Bronchial epithelial cell (primary cell): ENCODE results near the gene RAB11FIP4. TPM values are rescaled to one million over a fixed set of nuclear protein-coding genes. Genes with fewer than 3 reads are reported as not detected.

Experiments used
- DNase-seq: peaks from one replicate; pipeline ENCODE4 v3.0.0-alpha.2; 2010; ENCODE audit warnings: low read depth
- FAIRE-seq: peaks from 2 replicates; lab custom pipeline; 2011; peaks lifted over from hg19 to GRCh38; lab: Jason Lieb, UNC
- H3K27me3 ChIP-seq: 2 replicates; pipeline ENCODE4 v1.5.1; 2011; ENCODE audit warnings: low read length; ENCODE audit not compliant: control insufficient read depth, insufficient read depth
- H3K36me3 ChIP-seq: 2 replicates; pipeline ENCODE4 v1.5.1; 2011; ENCODE audit warnings: low read length; ENCODE audit not compliant: control insufficient read depth, insufficient read depth
- H3K4me3 ChIP-seq: 2 replicates; pipeline ENCODE4 v1.5.1; 2011; ENCODE audit warnings: mild to moderate bottlenecking, low read depth, low read length, control low read depth
- total RNA-seq: library from RNA; depleted of rRNA; stranded (reverse); fragments of >200 nt; gene quantifications from 2 replicates; pipeline ENCODE4 v1.2.1, GENCODE V29; 2014
- TF ChIP-seq, protein P1 (sequence below): IDR thresholded peaks from 2 replicates; pipeline ENCODE4 v1.5.1; 2011; ENCODE audit warnings: mild to moderate bottlenecking, moderate library complexity, low read length, control low read depth, inconsistent platforms; ENCODE audit not compliant: insufficient read depth, severe bottlenecking

Gene RAB11FIP4
- total RNA-seq, 1 donor from 2014 or later = 17.6 TPM

DNA sequence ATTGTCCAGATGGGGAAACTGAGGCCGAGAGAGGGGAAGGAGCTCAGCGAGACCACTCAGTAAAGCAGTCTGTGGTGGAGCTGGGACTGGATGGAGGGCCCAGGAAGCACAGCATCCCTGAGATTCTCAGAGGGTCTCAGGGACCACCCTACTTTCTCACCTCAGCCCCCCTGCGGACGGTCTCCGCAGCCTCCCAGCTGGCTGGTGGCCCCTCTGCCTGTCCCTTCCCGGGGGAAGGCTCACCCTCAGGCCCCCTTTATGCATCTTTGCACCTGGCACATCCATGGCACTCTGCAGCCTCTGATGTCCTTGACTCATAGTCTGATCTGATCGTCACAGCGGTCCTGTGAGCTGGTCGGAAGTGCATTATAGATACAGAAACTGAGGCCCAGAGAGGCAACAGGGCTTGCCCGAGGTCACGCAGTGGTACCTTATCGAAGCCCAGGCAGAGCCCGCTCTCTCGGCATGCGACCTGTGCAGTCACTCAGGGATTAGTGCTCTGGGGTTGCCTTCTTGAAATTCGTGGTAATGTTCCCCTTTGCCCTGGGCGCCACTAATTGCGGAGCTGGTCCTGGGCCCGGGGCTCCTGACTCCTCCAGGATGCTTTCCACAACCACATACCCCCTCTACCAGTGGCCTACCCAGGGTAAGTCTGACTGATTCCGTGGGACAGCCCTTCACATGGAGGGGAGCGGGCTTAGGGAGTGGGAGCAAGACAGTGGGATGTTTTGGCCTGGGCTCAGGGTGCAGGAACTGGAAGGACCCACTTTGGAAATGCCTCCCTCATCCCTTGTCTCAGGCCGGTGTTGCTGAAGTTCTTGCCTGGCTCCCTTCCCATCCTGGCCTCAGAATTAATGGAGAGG lies 24.4 kb downstream of the RAB11FIP4 start:
- H3K4me3 ChIP-seq = no peak overlapping the region
- DNase-seq (no peak), FAIRE-seq (no peak)
- no peaks in the 10 kb centered on the region for H3K36me3 ChIP-seq
- TF ChIP-seq, protein P1, sequence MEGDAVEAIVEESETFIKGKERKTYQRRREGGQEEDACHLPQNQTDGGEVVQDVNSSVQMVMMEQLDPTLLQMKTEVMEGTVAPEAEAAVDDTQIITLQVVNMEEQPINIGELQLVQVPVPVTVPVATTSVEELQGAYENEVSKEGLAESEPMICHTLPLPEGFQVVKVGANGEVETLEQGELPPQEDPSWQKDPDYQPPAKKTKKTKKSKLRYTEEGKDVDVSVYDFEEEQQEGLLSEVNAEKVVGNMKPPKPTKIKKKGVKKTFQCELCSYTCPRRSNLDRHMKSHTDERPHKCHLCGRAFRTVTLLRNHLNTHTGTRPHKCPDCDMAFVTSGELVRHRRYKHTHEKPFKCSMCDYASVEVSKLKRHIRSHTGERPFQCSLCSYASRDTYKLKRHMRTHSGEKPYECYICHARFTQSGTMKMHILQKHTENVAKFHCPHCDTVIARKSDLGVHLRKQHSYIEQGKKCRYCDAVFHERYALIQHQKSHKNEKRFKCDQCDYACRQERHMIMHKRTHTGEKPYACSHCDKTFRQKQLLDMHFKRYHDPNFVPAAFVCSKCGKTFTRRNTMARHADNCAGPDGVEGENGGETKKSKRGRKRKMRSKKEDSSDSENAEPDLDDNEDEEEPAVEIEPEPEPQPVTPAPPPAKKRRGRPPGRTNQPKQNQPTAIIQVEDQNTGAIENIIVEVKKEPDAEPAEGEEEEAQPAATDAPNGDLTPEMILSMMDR = no peak
- peaks cover 1% of the 10 kb centered on the region for H3K27me3 ChIP-seq

DNA sequence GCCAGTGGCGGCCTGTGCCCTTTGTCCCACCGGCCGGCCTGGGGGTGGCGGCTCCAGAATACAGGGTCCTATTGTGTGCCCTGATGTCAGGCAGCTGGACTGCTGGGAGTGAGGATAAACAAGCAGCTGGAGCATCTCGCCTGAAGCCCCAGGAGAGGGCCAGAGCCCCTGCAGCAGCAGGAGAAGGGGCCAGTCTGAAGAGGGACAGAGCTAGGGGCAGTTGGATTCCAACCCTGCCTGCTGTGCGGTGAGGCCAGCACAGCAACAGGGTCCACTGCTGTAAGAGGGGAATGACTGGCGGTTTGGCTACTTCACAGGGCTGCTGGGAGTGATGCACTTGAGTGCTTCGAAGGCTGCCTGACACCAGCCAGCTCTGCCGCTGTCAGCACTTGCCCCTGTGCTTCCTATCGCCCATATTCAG lies 25.0 kb downstream of the RAB11FIP4 start:
- TF ChIP-seq, protein P1 = no peak
- FAIRE-seq (no peak), DNase-seq (no peak)
- no peak overlapping the region for H3K4me3 ChIP-seq
- H3K27me3 ChIP-seq = peaks cover 1% of the 10 kb centered on the region
- H3K36me3 ChIP-seq = no peaks in the 10 kb centered on the region

DNA sequence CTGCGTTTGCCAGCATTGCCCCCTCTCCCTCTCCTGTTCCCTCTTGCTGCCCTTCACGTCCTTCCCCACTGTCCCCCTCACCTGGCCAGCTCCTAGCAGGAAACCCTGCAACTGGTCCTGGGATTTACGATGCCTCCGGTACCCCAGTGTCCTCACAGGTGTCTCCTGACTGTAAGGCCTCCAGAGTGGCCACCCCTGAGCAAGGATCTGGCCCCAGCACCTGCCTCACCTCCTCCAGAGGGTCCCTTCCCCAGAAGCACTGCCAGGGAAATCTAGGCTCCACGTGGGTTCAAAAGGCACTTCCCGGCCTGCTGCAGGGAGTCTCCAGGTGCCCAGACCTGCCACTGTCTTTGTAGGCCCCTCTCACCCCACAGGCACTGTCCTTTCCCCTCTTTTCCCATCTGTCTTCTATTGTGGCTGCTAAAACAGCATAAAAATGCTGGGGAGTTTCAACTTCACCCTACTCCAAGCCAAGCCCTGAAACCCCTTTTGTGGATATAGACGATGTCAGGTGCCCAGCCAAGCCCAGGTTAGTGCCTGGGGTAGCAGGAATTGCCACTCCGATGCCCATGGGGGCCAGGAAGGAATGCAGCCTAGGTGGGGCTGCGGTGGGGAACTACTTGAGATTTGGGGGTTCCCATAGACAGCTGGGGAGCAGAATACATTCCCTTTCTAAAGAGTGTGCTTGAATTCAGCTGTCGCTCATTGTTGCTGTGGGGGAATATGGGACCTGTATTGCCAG lies 25.7 kb downstream of the RAB11FIP4 start:
- Histone ChIP-seq H3K36me3 (no peaks in the 10 kb centered on the region), H3K4me3 (no peak overlapping the region), H3K27me3 (peaks cover 1% of the 10 kb centered on the region)
- FAIRE-seq (no peak), DNase-seq (no peak)
- TF ChIP-seq, protein P1 = no peak

DNA sequence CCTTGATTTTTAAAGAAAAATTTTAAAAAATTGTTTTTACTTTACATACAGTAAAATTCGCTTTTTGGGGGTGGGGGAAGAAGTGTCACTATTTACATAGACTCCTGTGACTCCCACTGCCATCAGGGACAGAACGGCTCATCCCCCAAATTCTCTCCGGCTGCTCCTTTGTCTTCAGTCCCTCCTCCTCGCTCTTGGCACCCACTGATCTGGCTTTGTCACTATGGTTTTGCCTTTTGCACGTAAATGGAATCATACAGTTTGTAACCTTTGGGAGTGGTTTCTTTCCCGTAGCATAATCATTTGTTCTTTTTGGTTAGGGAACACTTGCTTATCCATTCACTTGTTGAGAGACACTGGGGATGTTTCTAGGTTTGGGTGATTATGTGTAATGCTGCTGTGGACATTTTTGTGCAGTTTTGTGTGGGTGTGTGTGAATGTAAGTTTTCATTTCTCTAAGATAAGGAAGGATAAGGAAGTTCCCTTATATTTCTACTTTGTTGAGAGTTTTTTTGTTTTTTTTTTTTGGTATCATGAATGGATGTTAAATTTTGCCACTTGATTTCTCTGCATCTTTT lies 27.4 kb downstream of the RAB11FIP4 start:
- H3K36me3 ChIP-seq = no peaks in the 10 kb centered on the region

DNA sequence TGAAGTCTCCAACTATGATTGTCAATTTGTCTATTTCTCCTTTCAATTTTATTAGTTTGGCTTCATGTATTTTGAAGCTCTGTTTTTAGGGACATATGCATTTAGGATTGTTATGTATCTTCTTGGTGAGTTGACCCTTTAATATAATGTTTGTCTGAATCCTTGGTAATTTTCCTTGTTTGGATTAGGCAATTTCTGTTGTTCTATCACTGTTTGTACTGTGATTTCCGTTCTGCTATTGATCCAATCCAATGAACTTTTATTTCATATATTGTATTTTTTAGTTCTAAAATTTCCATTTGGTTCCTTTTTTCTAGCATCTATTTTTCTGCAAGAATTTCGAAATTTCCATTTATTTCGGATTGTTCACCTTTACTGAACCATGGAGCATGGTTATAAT lies 31.0 kb downstream of the RAB11FIP4 start:
- DNase-seq (no peak), FAIRE-seq (no peak)
- Histone ChIP-seq H3K27me3 (no peaks in the 10 kb centered on the region), H3K4me3 (no peak overlapping the region), H3K36me3 (no peaks in the 10 kb centered on the region)
- TF ChIP-seq, protein P1 = no peak

More for the DNA sequence above, 27.4 kb downstream of the RAB11FIP4 start:
- no peak for DNase-seq
- TF ChIP-seq, protein P1 = no peak
- peak; percentile 62 for FAIRE-seq
- Histone ChIP-seq H3K4me3 (no peak overlapping the region), H3K27me3 (no peaks in the 10 kb centered on the region)
